ENCODE data around the gene PRPF6.

PRPF6 gene

GRCh38 chr20:64035933-64036345 lies 55.0 kb downstream of the PRPF6 start, which contains the start of gene C20orf204:
TSS of gene C20orf204 (plus strand) at chr20:64036182. CDS start at chr20:64036324, 142 bp downstream.
- DNase-seq (ENCODE audit: low read depth): no peak

- DNase-seq (ENCODE audit: low read depth): no peak
These were observed 55.6 kb downstream of the PRPF6 start for GRCh38 chr20:64036346-64037198.

- DNase-seq (ENCODE audit: low read depth): no peak
These were observed 56.2 kb downstream of the PRPF6 start for GRCh38 chr20:64037199-64037497.

- no peak for DNase-seq (ENCODE audit: low read depth)
These were observed 56.7 kb downstream of the PRPF6 start for GRCh38 chr20:64037498-64038213.

GRCh38 chr20:64038224-64038564 lies 57.3 kb downstream of the PRPF6 start:
- DNase-seq (ENCODE audit: low read depth): no peak

- DNase-seq (ENCODE audit: low read depth): no peak
These were observed 57.8 kb downstream of the PRPF6 start for GRCh38 chr20:64038565-64039292.

GRCh38 chr20:64039293-64040160 lies 58.6 kb downstream of the PRPF6 start:
- DNase-seq (ENCODE audit: low read depth): no peak

- DNase-seq (ENCODE audit: low read depth): no peak
These were observed 59.5 kb downstream of the PRPF6 start for GRCh38 chr20:64040231-64041039.

GRCh38 chr20:64041040-64041780 lies 60.3 kb downstream of the PRPF6 start:
- no peak for DNase-seq (ENCODE audit: low read depth)

- no peak for DNase-seq (ENCODE audit: low read depth)
These were observed 60.8 kb downstream of the PRPF6 start for GRCh38 chr20:64041781-64042053.

GRCh38 chr20:64042054-64042781 lies 61.3 kb downstream of the PRPF6 start:
- no peak for DNase-seq (ENCODE audit: low read depth)

GRCh38 chr20:64043768-64044167 lies 62.8 kb downstream of the PRPF6 start:
- no peak for DNase-seq (ENCODE audit: low read depth)

- DNase-seq (ENCODE audit: low read depth): no peak
These were observed 63.7 kb downstream of the PRPF6 start for GRCh38 chr20:64044484-64045247.

- DNase-seq (ENCODE audit: low read depth): no peak
These were observed 64.5 kb downstream of the PRPF6 start for GRCh38 chr20:64045346-64046011.

GRCh38 chr20:64047046-64047389 lies 66.1 kb downstream of the PRPF6 start:
- no peak for DNase-seq (ENCODE audit: low read depth)

- DNase-seq (ENCODE audit: low read depth): no peak
These were observed 67.1 kb downstream of the PRPF6 start for GRCh38 chr20:64047968-64048401.

- no peak for DNase-seq (ENCODE audit: low read depth)
These were observed 67.6 kb downstream of the PRPF6 start for GRCh38 chr20:64048402-64049044.

Data from GM04503 (cell line).